Measurements from ENCODE around the gene GASK1A.
A peak's percentile ranks its signal among the peaks of the same experiment; 100 is the strongest.

Gene GASK1A

GRCh38 chr3:43095370-43095769, 116.3 kb downstream of the GASK1A start:
- Histone ChIP-seq H3K9me3 (ENCODE audit: control insufficient read depth, low read length) (no peaks in the 10 kb centered on the region), H3K27ac (ENCODE audit: insufficient read depth, low read depth, low read length, poor library complexity, severe bottlenecking) (no peak overlapping the region)
- WGBS, 2 experiments = 95 to 99% methylated on average over 5 of the region's 5 CpGs

GRCh38 chr3:43096761-43097160, 117.7 kb downstream of the GASK1A start:
- Histone ChIP-seq H3K27ac (ENCODE audit: insufficient read depth, low read depth, low read length, poor library complexity, severe bottlenecking) (no peak overlapping the region), H3K36me3 (ENCODE audit: control insufficient read depth, insufficient read depth, low read length) (no peaks in the 10 kb centered on the region), H3K4me3 (ENCODE audit: insufficient read depth, low read depth, low read length) (no peak overlapping the region), H3K4me1 (ENCODE audit: control insufficient read depth, insufficient read depth, low read length) (peaks cover 6% of the 10 kb centered on the region), H3K27me3 (ENCODE audit: control insufficient read depth, insufficient read depth, low read length, poor library complexity, severe bottlenecking) (no peaks in the 10 kb centered on the region), H3K9me3 (ENCODE audit: control insufficient read depth, low read length) (no peaks in the 10 kb centered on the region)
- WGBS, 2 experiments = 86 to 89% methylated on average over 3 of the region's 3 CpGs

More at GRCh38 chr3:43095370-43095769, 116.3 kb downstream of the GASK1A start:
- no peaks in the 10 kb centered on the region for H3K27me3 ChIP-seq (ENCODE audit: control insufficient read depth, insufficient read depth, low read length, poor library complexity, severe bottlenecking)
- no peaks in the 10 kb centered on the region for H3K36me3 ChIP-seq (ENCODE audit: control insufficient read depth, insufficient read depth, low read length)
- no peak overlapping the region for H3K4me3 ChIP-seq (ENCODE audit: insufficient read depth, low read depth, low read length)
- H3K4me1 ChIP-seq (ENCODE audit: control insufficient read depth, insufficient read depth, low read length) = peaks cover 6% of the 10 kb centered on the region

GRCh38 chr3:43097400-43098080, 118.4 kb downstream of the GASK1A start:
- no peaks in the 10 kb centered on the region for H3K9me3 ChIP-seq (ENCODE audit: control insufficient read depth, low read length)
- WGBS, 2 experiments = 80 to 86% methylated on average over 4 to 5 of the region's 5 CpGs
- H3K27me3 ChIP-seq (ENCODE audit: control insufficient read depth, insufficient read depth, low read length, poor library complexity, severe bottlenecking) = no peaks in the 10 kb centered on the region
- no peak overlapping the region for H3K4me3 ChIP-seq (ENCODE audit: insufficient read depth, low read depth, low read length)
- H3K27ac ChIP-seq (ENCODE audit: insufficient read depth, low read depth, low read length, poor library complexity, severe bottlenecking) = no peak overlapping the region
- no peaks in the 10 kb centered on the region for H3K36me3 ChIP-seq (ENCODE audit: control insufficient read depth, insufficient read depth, low read length)
- H3K4me1 ChIP-seq (ENCODE audit: control insufficient read depth, insufficient read depth, low read length) = peaks cover 6% of the 10 kb centered on the region

- no peak overlapping the region for H3K27ac ChIP-seq (ENCODE audit: insufficient read depth, low read depth, low read length, poor library complexity, severe bottlenecking)
- H3K4me1 ChIP-seq (ENCODE audit: control insufficient read depth, insufficient read depth, low read length) = peaks cover 6% of the 10 kb centered on the region
- no peaks in the 10 kb centered on the region for H3K27me3 ChIP-seq (ENCODE audit: control insufficient read depth, insufficient read depth, low read length, poor library complexity, severe bottlenecking)
- H3K4me3 ChIP-seq (ENCODE audit: insufficient read depth, low read depth, low read length) = no peak overlapping the region
- 90 to 96% methylated on average over 8 of the region's 8 CpGs for WGBS, 2 experiments
- no peaks in the 10 kb centered on the region for H3K36me3 ChIP-seq (ENCODE audit: control insufficient read depth, insufficient read depth, low read length)
- H3K9me3 ChIP-seq (ENCODE audit: control insufficient read depth, low read length) = no peaks in the 10 kb centered on the region
These were observed 119.7 kb downstream of the GASK1A start for GRCh38 chr3:43098761-43099160.

- H3K27ac ChIP-seq (ENCODE audit: insufficient read depth, low read depth, low read length, poor library complexity, severe bottlenecking) = no peak overlapping the region
- no peak overlapping the region for H3K4me3 ChIP-seq (ENCODE audit: insufficient read depth, low read depth, low read length)
- no peaks in the 10 kb centered on the region for H3K9me3 ChIP-seq (ENCODE audit: control insufficient read depth, low read length)
- peaks cover 6% of the 10 kb centered on the region for H3K4me1 ChIP-seq (ENCODE audit: control insufficient read depth, insufficient read depth, low read length)
- no peaks in the 10 kb centered on the region for H3K36me3 ChIP-seq (ENCODE audit: control insufficient read depth, insufficient read depth, low read length)
- 81 to 82% methylated on average over 2 of the region's 2 CpGs for WGBS, 2 experiments
- peaks cover 19% of the 10 kb centered on the region for H3K27me3 ChIP-seq (ENCODE audit: control insufficient read depth, insufficient read depth, low read length, poor library complexity, severe bottlenecking)
These were observed 123.8 kb downstream of the GASK1A start for GRCh38 chr3:43102773-43103480.

GRCh38 chr3:43104039-43104438, 124.9 kb downstream of the GASK1A start:
- no peaks in the 10 kb centered on the region for H3K36me3 ChIP-seq (ENCODE audit: control insufficient read depth, insufficient read depth, low read length)
- no peak overlapping the region for H3K4me3 ChIP-seq (ENCODE audit: insufficient read depth, low read depth, low read length)
- H3K9me3 ChIP-seq (ENCODE audit: control insufficient read depth, low read length) = no peaks in the 10 kb centered on the region
- 50 to 67% methylated on average over 2 to 3 of the region's 3 CpGs for WGBS, 2 experiments
- H3K27me3 ChIP-seq (ENCODE audit: control insufficient read depth, insufficient read depth, low read length, poor library complexity, severe bottlenecking) = peaks cover 19% of the 10 kb centered on the region
- H3K27ac ChIP-seq (ENCODE audit: insufficient read depth, low read depth, low read length, poor library complexity, severe bottlenecking) = no peak overlapping the region
- H3K4me1 ChIP-seq (ENCODE audit: control insufficient read depth, insufficient read depth, low read length) = peaks cover 6% of the 10 kb centered on the region

- 53 to 57% methylated on average over 31 to 33 of the region's 33 CpGs for WGBS, 2 experiments
- no peak overlapping the region for H3K27ac ChIP-seq (ENCODE audit: insufficient read depth, low read depth, low read length, poor library complexity, severe bottlenecking)
- H3K4me3 ChIP-seq (ENCODE audit: insufficient read depth, low read depth, low read length) = peak overlapping the region; percentile 85
- H3K9me3 ChIP-seq (ENCODE audit: control insufficient read depth, low read length) = no peaks in the 10 kb centered on the region
- H3K36me3 ChIP-seq (ENCODE audit: control insufficient read depth, insufficient read depth, low read length) = no peaks in the 10 kb centered on the region
- peaks cover 6% of the 10 kb centered on the region for H3K4me1 ChIP-seq (ENCODE audit: control insufficient read depth, insufficient read depth, low read length)
- H3K27me3 ChIP-seq (ENCODE audit: control insufficient read depth, insufficient read depth, low read length, poor library complexity, severe bottlenecking) = peaks cover 19% of the 10 kb centered on the region
These were observed 125.8 kb downstream of the GASK1A start for GRCh38 chr3:43104660-43105595.

- no peaks in the 10 kb centered on the region for H3K36me3 ChIP-seq (ENCODE audit: control insufficient read depth, insufficient read depth, low read length)
- peaks cover 6% of the 10 kb centered on the region for H3K4me1 ChIP-seq (ENCODE audit: control insufficient read depth, insufficient read depth, low read length)
- no peak within 1 kb of the TSS for H3K27ac ChIP-seq (ENCODE audit: insufficient read depth, low read depth, low read length, poor library complexity, severe bottlenecking)
- H3K9me3 ChIP-seq (ENCODE audit: control insufficient read depth, low read length) = no peaks in the 10 kb centered on the region
- 0 to 1% methylated on average over 70 to 71 of the region's 71 CpGs for WGBS, 2 experiments
- peak within 1 kb of the TSS; percentile 85 for H3K4me3 ChIP-seq (ENCODE audit: insufficient read depth, low read depth, low read length)
- H3K27me3 ChIP-seq (ENCODE audit: control insufficient read depth, insufficient read depth, low read length, poor library complexity, severe bottlenecking) = peaks cover 19% of the 10 kb centered on the region
These were observed 126.6 kb downstream of the GASK1A start, which contains the start of gene POMGNT2 for GRCh38 chr3:43105596-43106292. Gene POMGNT2 (minus strand): TSS chr3:43106079. CDS start chr3:43081431, 24,648 bp downstream.

GRCh38 chr3:43106293-43106628, 127.2 kb downstream of the GASK1A start:
- H3K9me3 ChIP-seq (ENCODE audit: control insufficient read depth, low read length) = no peaks in the 10 kb centered on the region
- 16 to 19% methylated on average over 6 of the region's 6 CpGs for WGBS, 2 experiments
- H3K36me3 ChIP-seq (ENCODE audit: control insufficient read depth, insufficient read depth, low read length) = no peaks in the 10 kb centered on the region
- H3K4me1 ChIP-seq (ENCODE audit: control insufficient read depth, insufficient read depth, low read length) = peaks cover 6% of the 10 kb centered on the region
- H3K4me3 ChIP-seq (ENCODE audit: insufficient read depth, low read depth, low read length) = peak overlapping the region; percentile 85
- H3K27ac ChIP-seq (ENCODE audit: insufficient read depth, low read depth, low read length, poor library complexity, severe bottlenecking) = no peak overlapping the region
- peaks cover 19% of the 10 kb centered on the region for H3K27me3 ChIP-seq (ENCODE audit: control insufficient read depth, insufficient read depth, low read length, poor library complexity, severe bottlenecking)
